CD4-positive, alpha-beta T cell (primary cell): ENCODE measurements around the gene CCDC136. TPM values are rescaled to one million over a fixed set of nuclear protein-coding genes. Genes with fewer than 3 reads are reported as not detected.

Source experiments
- ATAC-seq: fragments of 200-7000 bp; cut with Tn5 transposase; one replicate; pipeline ENCODE4 v1.10.0; 2022; ENCODE audit warnings: mild to moderate bottlenecking; ENCODE audit not compliant: poor library complexity
- CTCF ChIA-PET: fragments of 350-600 bp; sonication (Branson Sonifier 250); formaldehyde crosslinking; loops from one replicate; lab custom pipeline; 2021; ENCODE audit warnings: antibody characterized with exemption, inconsistent platforms; lab: Charles Lee
- POLR2A ChIA-PET: fragments of 350-600 bp; sonication (Branson Sonifier 250); formaldehyde crosslinking; loops from one replicate; lab custom pipeline; 2021; ENCODE audit warnings: antibody characterized with exemption, inconsistent platforms; lab: Charles Lee
- DNase-seq, 14 experiments: peaks; one replicate each; pipeline ENCODE4 v3.0.0-alpha.2; 2013 to 2020; ENCODE audit warnings: mixed read lengths in 2 of 14
- H3K27ac ChIP-seq, 2 donors: one replicate each; pipeline versions ENCODE4 v1.5.1 to v1.7.0; 2013; ENCODE audit warnings: low read length in 2 of 2, low read depth in 1 of 2, mild to moderate bottlenecking in 1 of 2
- H3K27me3 ChIP-seq, 2 experiments: 1 replicate in 1 of 2; 2 replicates in 1 of 2; pipeline versions ENCODE4 v1.6.1 to v1.7.0; 2013; ENCODE audit warnings: low read length in 2 of 2, control low read depth in 1 of 2, mild to moderate bottlenecking in 1 of 2, moderate library complexity in 1 of 2; ENCODE audit not compliant: insufficient read depth in 2 of 2, control insufficient read depth in 1 of 2
- H3K36me3 ChIP-seq: one replicate; pipeline ENCODE4 v1.6.1; 2013; ENCODE audit warnings: low read length, control low read depth; ENCODE audit not compliant: insufficient read depth
- H3K4me1 ChIP-seq: one replicate; pipeline ENCODE4 v1.6.1; 2013; ENCODE audit warnings: low read length, control low read depth; ENCODE audit not compliant: insufficient read depth
- H3K4me3 ChIP-seq: one replicate; pipeline ENCODE4 v1.5.1; 2013; ENCODE audit warnings: mild to moderate bottlenecking, low read length, moderate library complexity
- H3K9me3 ChIP-seq, 2 experiments: 1 replicate in 1 of 2; 2 replicates in 1 of 2; pipeline versions ENCODE4 v1.6.1 to v1.7.0; 2013; ENCODE audit warnings: low read length in 2 of 2, mild to moderate bottlenecking in 2 of 2, control low read depth in 1 of 2, moderate library complexity in 1 of 2; ENCODE audit not compliant: control insufficient read depth in 1 of 2, insufficient read depth in 1 of 2
- H3K27ac Mint-ChIP-seq: one replicate; pipeline ENCODE4 v1.8.0; 2020; ENCODE audit warnings: mixed read lengths
- H3K27me3 Mint-ChIP-seq: one replicate; pipeline ENCODE4 v1.8.0; 2021; ENCODE audit warnings: mixed read lengths
- H3K36me3 Mint-ChIP-seq: one replicate; pipeline ENCODE4 v1.8.0; 2021; ENCODE audit warnings: low read depth, mixed read lengths
- H3K4me1 Mint-ChIP-seq: one replicate; pipeline ENCODE4 v1.8.0; 2021; ENCODE audit warnings: low read depth, mixed read lengths
- H3K4me3 Mint-ChIP-seq: one replicate; pipeline ENCODE4 v1.8.0; 2020; ENCODE audit warnings: mild to moderate bottlenecking, mixed read lengths
- H3K9me3 Mint-ChIP-seq: one replicate; pipeline ENCODE4 v1.8.0; 2020; ENCODE audit warnings: mixed read lengths
- CTCF ChIP-seq: fragments of 200-600 bp; IDR thresholded peaks from one replicate; pipeline ENCODE4 v1.8.0; 2022; ENCODE audit warnings: antibody characterized with exemption, mild to moderate bottlenecking
- intact Hi-C, 2 experiments: fragments of 100-400 bp; cut with DNase I in 1 of 2; cut with micrococcal nuclease in 1 of 2; formaldehyde crosslinking; loops; one replicate each; pipeline versions ENCODE4 v1.15.1 to v1.9.0; 2023 to 2025; cut with DNase I, micrococcal nuclease
- total RNA-seq, 174 experiments: library from RNA in 2 of 174; stranded (reverse) in 2 of 174; gene quantifications; one replicate each; pipeline ENCODE4 v1.2.3 and lab custom pipeline; 2021 to 2026

CCDC136 gene
- total RNA-seq, 2 experiments from 2014 or later: 4.5 to 4.9 TPM

- no peak overlapping the region for H3K27ac Mint-ChIP-seq
- no peaks in the 10 kb centered on the region for H3K9me3 Mint-ChIP-seq
- Histone ChIP-seq H3K4me1 (no peaks in the 10 kb centered on the region), H3K9me3 (no peaks in the 10 kb centered on the region), H3K4me3 (no peak overlapping the region), H3K36me3 (no peaks in the 10 kb centered on the region), H3K27ac (no peak overlapping the region), H3K27me3 (peaks cover 0 to 2% of the 10 kb centered on the region in 2 experiments)
- DNase-seq (no peak), ATAC-seq (no peak)
- intact Hi-C loops: no loop called here
- TF ChIP-seq CTCF: no peak
- ChIA-PET CTCF (interaction anchor here (0.6 kb wide), 1 partner anchor 116 kb away, joined by 4 read pairs; no protein-coding TSS in a partner anchor), POLR2A (no interaction called here)
- no peaks in the 10 kb centered on the region for H3K27me3 Mint-ChIP-seq
- H3K4me3 Mint-ChIP-seq: no peak overlapping the region
- H3K4me1 Mint-ChIP-seq: no peaks in the 10 kb centered on the region
- no peaks in the 10 kb centered on the region for H3K36me3 Mint-ChIP-seq
Observed at GRCh38 chr7:128847721-128848211, 56.0 kb downstream of the CCDC136 start.

- Mint-ChIP-seq H3K4me3 (no peak overlapping the region), H3K4me1 (no peaks in the 10 kb centered on the region), H3K9me3 (no peaks in the 10 kb centered on the region), H3K27me3 (no peaks in the 10 kb centered on the region), H3K27ac (no peak overlapping the region), H3K36me3 (no peaks in the 10 kb centered on the region)
- TF ChIP-seq CTCF: no peak
- H3K4me3 ChIP-seq: no peak overlapping the region
- peaks cover 0 to 2% of the 10 kb centered on the region in 2 experiments for H3K27me3 ChIP-seq
- no peak for ATAC-seq
- H3K4me1 ChIP-seq: no peaks in the 10 kb centered on the region
- ChIA-PET POLR2A (no interaction called here), CTCF (no interaction called here)
- intact Hi-C loops: no loop called here
- H3K36me3 ChIP-seq: no peaks in the 10 kb centered on the region
- DNase-seq: no peak
- H3K27ac ChIP-seq: no peak overlapping the region
- H3K9me3 ChIP-seq: no peaks in the 10 kb centered on the region
Observed at GRCh38 chr7:128848289-128849155, 56.8 kb downstream of the CCDC136 start.

- DNase-seq (no peak), ATAC-seq (no peak)
- H3K4me1 ChIP-seq: no peaks in the 10 kb centered on the region
- H3K36me3 Mint-ChIP-seq: no peaks in the 10 kb centered on the region
- no peak overlapping the region for H3K4me3 Mint-ChIP-seq
- no peaks in the 10 kb centered on the region for H3K9me3 ChIP-seq
- no peak for TF ChIP-seq CTCF
- H3K27me3 ChIP-seq: peaks cover 0 to 2% of the 10 kb centered on the region in 2 experiments
- no peaks in the 10 kb centered on the region for H3K9me3 Mint-ChIP-seq
- H3K36me3 ChIP-seq: no peaks in the 10 kb centered on the region
- intact Hi-C loops: no loop called here
- CTCF ChIA-PET: no interaction called here
- POLR2A ChIA-PET: no interaction called here
- H3K27ac Mint-ChIP-seq: no peak overlapping the region
- H3K4me3 ChIP-seq: no peak overlapping the region
- H3K27me3 Mint-ChIP-seq: no peaks in the 10 kb centered on the region
- no peaks in the 10 kb centered on the region for H3K4me1 Mint-ChIP-seq
- no peak overlapping the region for H3K27ac ChIP-seq
Observed at GRCh38 chr7:128849156-128849515, 57.4 kb downstream of the CCDC136 start.
